ENCODE data around the gene PPP1R3G. TPM values are rescaled to one million over a fixed set of nuclear protein-coding genes. Genes with fewer than 3 reads are reported as not detected.
A peak's percentile ranks its signal among the peaks of the same experiment; 100 is the strongest.

The PPP1R3G gene
- total and polyA plus RNA-seq, 2 of the 13 experiments (the other 11 are each of a cell fraction or from before 2014, with no cell fraction given): 1.2 to 1.3 TPM

- peak; percentile 26 for TF ChIP-seq ZNF407 (CRISPR knock-in tag; IDR thresholded peaks at IDR 0.05; ENCODE audit: not compliant biosample characterization)
- no peak for TF ChIP-seq MXD1 (CRISPR knock-in tag; IDR thresholded peaks at IDR 0.05)
- no peak for TF ChIP-seq ZEB1 (IDR thresholded peaks at IDR 0.05; ENCODE audit: insufficient replicate concordance, low read depth)
- TF ChIP-seq MTERF4 (CRISPR knock-in tag; IDR thresholded peaks at IDR 0.05): 0 out of 2 replicates have a peak, but pooled peaks have one; percentile 33
- TF ChIP-seq TOE1 (CRISPR knock-in tag; IDR thresholded peaks at IDR 0.05): no peak
- no peak for TF ChIP-seq ZBTB39 (CRISPR knock-in tag; IDR thresholded peaks at IDR 0.05)
- peak; percentile 66 for TF ChIP-seq HNF4A (CRISPR knock-in tag; IDR thresholded peaks at IDR 0.05)
- TF ChIP-seq NAIF1 (CRISPR knock-in tag; IDR thresholded peaks at IDR 0.05; ENCODE audit: borderline replicate concordance): no peak
- TF ChIP-seq REST (IDR thresholded peaks at IDR 0.05; ENCODE audit: borderline replicate concordance in 1 of 2, low read depth in 1 of 2, low read length in 2 of 2): no peak
- TF ChIP-seq NFIB (CRISPR knock-in tag; IDR thresholded peaks at IDR 0.05; ENCODE audit: borderline replicate concordance): no peak
- TF ChIP-seq RFX1 (IDR thresholded peaks at IDR 0.05): no peak
- no peak for TF ChIP-seq HMG20A (CRISPR knock-in tag; IDR thresholded peaks at IDR 0.05; ENCODE audit: borderline replicate concordance)
Measured at GRCh38 chr6:5125152-5126006, 40.2 kb downstream of the PPP1R3G start (continued).
